ENCODE data around the gene ATP1A3. TPM values are rescaled to one million over a fixed set of nuclear protein-coding genes. Genes with fewer than 3 reads are reported as not detected.

The ATP1A3 gene
- total and polyA plus RNA-seq, 11 donors, result 48.3 to 414 (median 226) TPM

- TF ChIP-seq, protein P1, sequence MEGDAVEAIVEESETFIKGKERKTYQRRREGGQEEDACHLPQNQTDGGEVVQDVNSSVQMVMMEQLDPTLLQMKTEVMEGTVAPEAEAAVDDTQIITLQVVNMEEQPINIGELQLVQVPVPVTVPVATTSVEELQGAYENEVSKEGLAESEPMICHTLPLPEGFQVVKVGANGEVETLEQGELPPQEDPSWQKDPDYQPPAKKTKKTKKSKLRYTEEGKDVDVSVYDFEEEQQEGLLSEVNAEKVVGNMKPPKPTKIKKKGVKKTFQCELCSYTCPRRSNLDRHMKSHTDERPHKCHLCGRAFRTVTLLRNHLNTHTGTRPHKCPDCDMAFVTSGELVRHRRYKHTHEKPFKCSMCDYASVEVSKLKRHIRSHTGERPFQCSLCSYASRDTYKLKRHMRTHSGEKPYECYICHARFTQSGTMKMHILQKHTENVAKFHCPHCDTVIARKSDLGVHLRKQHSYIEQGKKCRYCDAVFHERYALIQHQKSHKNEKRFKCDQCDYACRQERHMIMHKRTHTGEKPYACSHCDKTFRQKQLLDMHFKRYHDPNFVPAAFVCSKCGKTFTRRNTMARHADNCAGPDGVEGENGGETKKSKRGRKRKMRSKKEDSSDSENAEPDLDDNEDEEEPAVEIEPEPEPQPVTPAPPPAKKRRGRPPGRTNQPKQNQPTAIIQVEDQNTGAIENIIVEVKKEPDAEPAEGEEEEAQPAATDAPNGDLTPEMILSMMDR (IDR thresholded peaks at IDR 0.05), result no peak
- no peak for TF ChIP-seq POLR2A (IDR thresholded peaks at IDR 0.05)
- no peaks in the 10 kb centered on the region for H3K9me3 ChIP-seq
- 78 to 85% (median 81%) methylated on average over 11 of the region's 11 CpGs for WGBS, 4 donors
- DNase-seq, result peak in 1 of 5 donors; percentile 26
- intact Hi-C loops (cut with DNase I), result no loop called here
- ATAC-seq, result no peak
- no peak overlapping the region for H3K27ac ChIP-seq
- H3K4me1 ChIP-seq, result no peaks in the 10 kb centered on the region
- no peaks in the 10 kb centered on the region for H3K36me3 ChIP-seq
- no peak overlapping the region for H3K4me3 ChIP-seq
- no peaks in the 10 kb centered on the region for H3K27me3 ChIP-seq
Observed at GRCh38 chr19:42010245-42011126, 16.5 kb upstream of the ATP1A3 start.

- DNase-seq (peak in 1 of 5 donors; percentile 35), ATAC-seq (peak in 1 of 4 donors; percentile 14)
- H3K36me3 ChIP-seq, result no peaks in the 10 kb centered on the region
- 87 to 92% (median 89%) methylated on average over 13 of the region's 13 CpGs for WGBS, 4 donors
- H3K9me3 ChIP-seq, result no peaks in the 10 kb centered on the region
- intact Hi-C loops (cut with DNase I), result no loop called here
- H3K27me3 ChIP-seq, result peaks cover 0 to 8% (median 0%) of the 10 kb centered on the region in 9 donors
- no peaks in the 10 kb centered on the region for H3K4me1 ChIP-seq
- H3K4me3 ChIP-seq, result no peak overlapping the region
- TF ChIP-seq POLR2A (IDR thresholded peaks at IDR 0.05), result no peak
- TF ChIP-seq, protein P1 (IDR thresholded peaks at IDR 0.05), result no peak
- H3K27ac ChIP-seq, result no peak overlapping the region
Observed at GRCh38 chr19:42006569-42006968, 12.5 kb upstream of the ATP1A3 start.

- Histone ChIP-seq H3K9me3 (no peaks in the 10 kb centered on the region), H3K27ac (no peak overlapping the region), H3K36me3 (no peaks in the 10 kb centered on the region), H3K4me1 (no peaks in the 10 kb centered on the region), H3K27me3 (peaks cover 0 to 18% (median 1%) of the 10 kb centered on the region in 9 donors), H3K4me3 (no peak overlapping the region)
- DNase-seq (peak in 1 of 5 donors; percentile 53), ATAC-seq (no peak)
- WGBS, 4 donors, result 94 to 97% (median 95%) methylated on average over 19 to 22 of the region's 22 CpGs
- TF ChIP-seq POLR2A (IDR thresholded peaks at IDR 0.05), result no peak
- TF ChIP-seq, protein P1 (IDR thresholded peaks at IDR 0.05), result no peak
- intact Hi-C loops (cut with DNase I), result no loop called here
Observed at GRCh38 chr19:42005504-42005903, 11.5 kb upstream of the ATP1A3 start.

DNA sequence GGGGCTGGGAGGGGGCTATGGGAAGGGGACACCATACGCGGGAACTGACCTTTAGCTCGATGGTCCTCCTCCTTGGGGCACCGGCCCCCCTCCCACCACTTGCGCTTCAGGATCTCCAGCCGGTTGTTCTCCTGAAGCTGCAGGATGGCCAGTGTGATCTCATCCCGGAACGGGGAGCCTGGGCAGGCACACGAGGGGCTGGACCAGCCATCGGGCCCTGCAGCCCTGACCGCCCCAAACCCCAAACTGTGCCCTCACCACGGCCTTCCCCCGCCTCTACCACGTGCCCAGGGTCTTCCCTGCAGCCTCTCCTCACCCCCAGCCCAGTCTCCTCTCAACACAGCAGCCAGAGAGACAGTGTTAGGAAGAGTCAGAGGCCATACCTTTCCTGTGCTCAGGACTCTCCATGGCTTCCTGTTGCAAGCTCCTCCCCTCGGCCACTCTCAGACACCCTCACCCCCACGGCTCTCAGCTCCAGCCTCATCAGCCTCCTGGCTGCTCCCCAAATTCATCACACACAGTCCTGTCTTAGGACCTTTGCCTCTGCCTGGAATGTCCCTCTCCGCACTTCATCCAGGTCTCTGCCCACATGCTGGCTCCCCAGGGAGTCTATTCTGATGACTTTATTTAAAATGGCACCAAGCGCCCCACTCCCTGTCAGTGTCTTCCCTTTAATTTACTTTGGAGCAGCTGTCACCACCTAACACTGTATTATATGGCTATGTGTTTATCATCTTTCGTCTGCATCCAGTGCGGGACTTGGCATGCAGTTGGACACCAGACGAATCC is 9.7 kb upstream of the ATP1A3 start:
- intact Hi-C loops (cut with DNase I), result no loop called here
- Histone ChIP-seq H3K9me3 (no peaks in the 10 kb centered on the region), H3K36me3 (no peaks in the 10 kb centered on the region), H3K27me3 (peaks cover 0 to 34% (median 10%) of the 10 kb centered on the region in 9 donors), H3K4me3 (no peak overlapping the region), H3K27ac (no peak overlapping the region), H3K4me1 (peaks cover 0 to 5% (median 0%) of the 10 kb centered on the region in 12 donors)
- ATAC-seq (no peak), DNase-seq (peak in 1 of 5 donors; percentile 14)
- WGBS, 4 donors, result 72 to 80% (median 76%) methylated on average over 17 to 21 of the region's 21 CpGs
- no peak for TF ChIP-seq POLR2A (IDR thresholded peaks at IDR 0.05)
- TF ChIP-seq, protein P1 (IDR thresholded peaks at IDR 0.05), result no peak

All from heart left ventricle (tissue), 16 donors.